Ectodermal cell (in vitro differentiated cells): Measurements from ENCODE around the gene LMNA.
"Not testable (repeated sequence)": the region's sequence is repeated elsewhere in the genome, so short reads cannot be mapped to it uniquely, and the experiment has no call there.

Experiments
- H3K27ac ChIP-seq: 2 replicates; pipeline ENCODE4 v1.7.0; 2013; ENCODE audit warnings: mild to moderate bottlenecking, low read depth, low read length; ENCODE audit not compliant: insufficient read depth, poor library complexity, severe bottlenecking
- H3K27me3 ChIP-seq: 2 replicates; pipeline ENCODE4 v1.7.0; 2013; ENCODE audit warnings: mild to moderate bottlenecking, low read length; ENCODE audit not compliant: insufficient read depth, control insufficient read depth, poor library complexity, severe bottlenecking
- H3K36me3 ChIP-seq: one replicate; pipeline ENCODE4 v1.7.0; 2013; ENCODE audit warnings: low read length; ENCODE audit not compliant: control insufficient read depth, insufficient read depth
- H3K4me1 ChIP-seq: one replicate; pipeline ENCODE4 v1.7.0; 2013; ENCODE audit warnings: low read length; ENCODE audit not compliant: control insufficient read depth, insufficient read depth
- H3K4me3 ChIP-seq: 2 replicates; pipeline ENCODE4 v1.7.0; 2013; ENCODE audit warnings: low read depth, low read length, control low read depth; ENCODE audit not compliant: insufficient read depth
- H3K9me3 ChIP-seq: 2 replicates; pipeline ENCODE4 v1.7.0; 2013; ENCODE audit warnings: mild to moderate bottlenecking, low read length, moderate library complexity; ENCODE audit not compliant: control insufficient read depth
- WGBS, 2 experiments: methylation state at CpG; one replicate each; pipeline ENCODE4 v1.1.7; 2013; ENCODE audit warnings: missing lambda C conversion rate in 2 of 2; 5-methylcytosine and 5-hydroxymethylcytosine counted together

The LMNA gene

GRCh38 chr1:156186347-156187177, 72.1 kb downstream of the LMNA start:
- 92 to 100% methylated on average over 2 of the region's 2 CpGs for WGBS, 2 experiments
- not testable (repeated sequence) for H3K9me3 ChIP-seq, H3K4me3 ChIP-seq

More at GRCh38 chr1:156186347-156187177, 72.1 kb downstream of the LMNA start:
- H3K4me1 ChIP-seq, H3K27me3 ChIP-seq, H3K27ac ChIP-seq, H3K36me3 ChIP-seq: not testable (repeated sequence)
